Diencephalon (tissue), 1 donor: ENCODE data around the gene SLFNL1. TPM values are rescaled to one million over a fixed set of nuclear protein-coding genes. Genes with fewer than 3 reads are reported as not detected.

Source experiments
- total RNA-seq: library from RNA; depleted of rRNA; stranded (reverse); fragments of >200 nt; gene quantifications from one replicate; pipeline ENCODE4 v1.2.3, GENCODE V29; 2014

The SLFNL1 gene
- total RNA-seq, result 0.92 TPM

GRCh38 chr1:41021526-41022308 lies at the start of gene SLFNL1:
SLFNL1 (minus strand) TSS chr1:41021725; CDS start chr1:41020660, 1,065 bp downstream.

DNA sequence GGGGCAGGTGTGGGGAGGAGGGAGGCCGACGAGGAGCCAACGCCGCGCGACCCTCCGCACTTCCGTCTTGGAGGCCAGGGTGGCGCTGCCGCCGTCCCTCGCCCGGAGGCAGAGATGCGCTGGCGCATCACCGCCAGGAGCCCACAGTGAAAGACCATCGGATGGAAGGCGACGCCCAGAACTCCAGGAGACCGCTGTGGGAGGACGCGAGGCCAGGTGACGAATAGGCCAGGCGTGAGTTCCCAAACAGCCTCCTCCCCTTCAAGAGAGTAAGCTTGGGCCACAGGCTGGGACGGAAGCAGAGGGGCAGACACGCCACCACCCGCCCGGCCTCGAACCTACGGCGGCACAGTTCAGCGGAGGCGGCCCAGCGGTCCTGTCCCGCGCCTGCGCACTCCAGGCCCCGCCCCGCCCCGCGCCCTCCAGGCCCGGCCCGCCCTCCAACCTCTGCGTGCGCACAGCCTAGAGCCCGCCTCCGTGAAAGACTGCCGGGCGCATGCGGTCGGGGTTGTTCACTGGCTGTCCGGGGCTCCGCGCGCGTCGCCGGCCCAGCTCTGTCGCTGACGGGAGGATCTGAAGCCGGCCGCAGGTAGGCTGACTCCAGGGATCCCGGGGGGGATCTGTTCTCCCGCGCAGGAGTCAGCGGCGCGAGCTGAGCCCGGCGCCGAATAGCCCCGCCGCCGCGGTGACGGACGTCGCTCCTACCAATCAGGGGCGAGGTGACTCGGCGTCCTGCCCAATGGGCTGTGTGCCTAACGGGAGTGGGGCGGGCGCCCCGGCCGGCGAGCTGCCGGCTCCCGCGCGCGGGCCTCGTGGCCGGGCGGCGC lies 42.1 kb downstream of the SLFNL1 start, which contains the start of gene CTPS1:
Gene CTPS1 (plus strand): TSS at position 456 of the 827 bp plus-strand sequence. CDS start 3,595 bp downstream, outside the sequence.

Other genes starting within 250 kb of the SLFNL1 start
- gene KCNQ4, start 237.9 kb downstream of the SLFNL1 start, total RNA-seq, result 1.4 TPM
- 3.0 TPM for gene CITED4, start 159.4 kb downstream of the SLFNL1 start, total RNA-seq
- gene CTPS1, start 42.0 kb downstream of the SLFNL1 start, total RNA-seq, result 24.0 TPM
- gene SCMH1, start 220.6 kb upstream of the SLFNL1 start, total RNA-seq, result 48.7 TPM